Kidney (tissue), 14 donors: ENCODE results near the gene PDCD11. TPM values are rescaled to one million over a fixed set of nuclear protein-coding genes. Genes with fewer than 3 reads are reported as not detected.

ENCODE experiments used
- DNase-seq, 5 donors: peaks; one replicate each; pipeline ENCODE4 v3.0.0-alpha.2; 2013 to 2020
- FAIRE-seq: peaks from 2 replicates; lab custom pipeline; 2012; peaks lifted over from hg19 to GRCh38; lab: Jason Lieb, UNC
- H3K27ac ChIP-seq, 2 donors: one replicate each; pipeline ENCODE4 v1.7.0; 2013; ENCODE audit warnings: low read depth in 2 of 2, low read length in 2 of 2, inconsistent platforms in 1 of 2
- H3K27me3 ChIP-seq: one replicate; pipeline ENCODE4 v1.7.1; 2013; ENCODE audit warnings: low read length, inconsistent platforms; ENCODE audit not compliant: control insufficient read depth, insufficient read depth
- H3K36me3 ChIP-seq, 3 donors: one replicate each; pipeline versions ENCODE4 v1.7.0 to v1.7.1; 2013; ENCODE audit warnings: low read length in 3 of 3, control low read depth in 1 of 3, inconsistent platforms in 1 of 3; ENCODE audit not compliant: insufficient read depth in 3 of 3, control insufficient read depth in 2 of 3
- H3K4me1 ChIP-seq, 3 donors: one replicate each; pipeline versions ENCODE4 v1.7.0 to v1.7.1; 2013; ENCODE audit warnings: low read length in 3 of 3, inconsistent platforms in 1 of 3, low read depth in 1 of 3; ENCODE audit not compliant: control insufficient read depth in 2 of 3, insufficient read depth in 2 of 3
- H3K4me3 ChIP-seq, 3 donors: one replicate each; pipeline versions ENCODE4 v1.7.0 to v1.8.1; 2013; ENCODE audit warnings: low read length in 3 of 3, control low read depth in 1 of 3, inconsistent platforms in 1 of 3
- H3K9ac ChIP-seq, 3 donors: one replicate each; pipeline versions ENCODE4 v1.7.0 to v1.7.1; 2013; ENCODE audit warnings: low read length in 3 of 3, control low read depth in 1 of 3, inconsistent platforms in 1 of 3
- H3K9me3 ChIP-seq, 3 donors: one replicate each; pipeline versions ENCODE4 v1.7.0 to v1.7.1; 2013; ENCODE audit warnings: low read length in 3 of 3, control low read depth in 1 of 3, inconsistent platforms in 1 of 3; ENCODE audit not compliant: control insufficient read depth in 2 of 3, insufficient read depth in 1 of 3
- CTCF ChIP-seq: IDR thresholded peaks from 3 replicates; pipeline ENCODE4 v1.5.1; 2012; ENCODE audit warnings: mild to moderate bottlenecking, moderate library complexity, borderline replicate concordance; ENCODE audit not compliant: insufficient read depth; ENCODE audit errors: extremely low read depth
- intact Hi-C: fragments of 100-400 bp; cut with DNase I; formaldehyde crosslinking; loops from one replicate; pipeline ENCODE4 v1.11.1; 2022
- polyA plus RNA-seq: library from polyadenylated mRNA; stranded (reverse); fragments of 350-450 nt; fragmentation: Illumina TruSeq; extraction: RNeasy Lipid Tissue Mini Kit (QIAGEN cat#74804); gene quantifications from one replicate; pipeline ENCODE4 v1.2.3, GENCODE V29; 2014; ENCODE audit warnings: low read depth, low replicate concordance; ENCODE audit not compliant: insufficient read depth
- total RNA-seq: library from RNA; stranded (reverse); fragmentation: NEBNext Ultra II Directional; extraction: Animal tissue kit (Norgen Biotek cat#: 25700); gene quantifications from one replicate; pipeline ENCODE4 v1.2.1, GENCODE V29; 2021
- donor health status: control.
- donor health status: control.
- donor health status: control.
- donor health status: control.
- donor health status: control.
- donor health status: DM: yes; HTN: yes; CAD: no.
- donor health status: Normal renal cell carcinoma (clear cell type).

The PDCD11 gene
- total and polyA plus RNA-seq, 2 donors from 2014 or later: 8.7 to 24.9 TPM

- no peak for TF ChIP-seq CTCF
- DNase-seq (no peak), FAIRE-seq (no peak)
- H3K36me3 ChIP-seq: no peaks in the 10 kb centered on the region
- no peak overlapping the region for H3K9ac ChIP-seq
- no peak overlapping the region for H3K27ac ChIP-seq
- H3K4me1 ChIP-seq: peaks cover 0 to 19% (median 0%) of the 10 kb centered on the region in 3 donors
- intact Hi-C loops: no loop called here
- no peak overlapping the region for H3K4me3 ChIP-seq
- no peaks in the 10 kb centered on the region for H3K9me3 ChIP-seq
- no peaks in the 10 kb centered on the region for H3K27me3 ChIP-seq
Measured at GRCh38 chr10:103454026-103454425, 57.6 kb downstream of the PDCD11 start.

- intact Hi-C loops: no loop called here
- peaks cover 0 to 12% (median 0%) of the 10 kb centered on the region in 3 donors for H3K4me1 ChIP-seq
- TF ChIP-seq CTCF: no peak
- no peak overlapping the region for H3K9ac ChIP-seq
- H3K4me3 ChIP-seq: no peak overlapping the region
- no peak for FAIRE-seq
- no peaks in the 10 kb centered on the region for H3K36me3 ChIP-seq
- H3K27me3 ChIP-seq: no peaks in the 10 kb centered on the region
- H3K27ac ChIP-seq: no peak overlapping the region
- no peak for DNase-seq
- H3K9me3 ChIP-seq: no peaks in the 10 kb centered on the region
Measured at GRCh38 chr10:103455235-103455634, 58.8 kb downstream of the PDCD11 start.

GRCh38 chr10:103456074-103456660 is 59.7 kb downstream of the PDCD11 start:
- no peak overlapping the region for H3K27ac ChIP-seq
- FAIRE-seq (no peak), DNase-seq (no peak)
- intact Hi-C loops: no loop called here
- no peak overlapping the region for H3K9ac ChIP-seq
- no peak overlapping the region for H3K4me3 ChIP-seq
- H3K36me3 ChIP-seq: no peaks in the 10 kb centered on the region
- no peaks in the 10 kb centered on the region for H3K27me3 ChIP-seq
- no peak for TF ChIP-seq CTCF
- H3K4me1 ChIP-seq: peaks cover 0 to 6% (median 0%) of the 10 kb centered on the region in 3 donors
- no peaks in the 10 kb centered on the region for H3K9me3 ChIP-seq
